NCI-H128 (cell line): ENCODE data around the gene CCNT2.
A peak's percentile ranks its signal among the peaks of the same experiment; 100 is the strongest.
"Not testable (repeated sequence)": the region's sequence is repeated elsewhere in the genome, so short reads cannot be mapped to it uniquely, and the experiment has no call there.

Experiments used
- DNase-seq: peaks from one replicate; lab custom pipeline; 2025; ENCODE audit not compliant: unreplicated experiment; lab: John Stamatoyannopoulos, UW

Gene CCNT2

DNA sequence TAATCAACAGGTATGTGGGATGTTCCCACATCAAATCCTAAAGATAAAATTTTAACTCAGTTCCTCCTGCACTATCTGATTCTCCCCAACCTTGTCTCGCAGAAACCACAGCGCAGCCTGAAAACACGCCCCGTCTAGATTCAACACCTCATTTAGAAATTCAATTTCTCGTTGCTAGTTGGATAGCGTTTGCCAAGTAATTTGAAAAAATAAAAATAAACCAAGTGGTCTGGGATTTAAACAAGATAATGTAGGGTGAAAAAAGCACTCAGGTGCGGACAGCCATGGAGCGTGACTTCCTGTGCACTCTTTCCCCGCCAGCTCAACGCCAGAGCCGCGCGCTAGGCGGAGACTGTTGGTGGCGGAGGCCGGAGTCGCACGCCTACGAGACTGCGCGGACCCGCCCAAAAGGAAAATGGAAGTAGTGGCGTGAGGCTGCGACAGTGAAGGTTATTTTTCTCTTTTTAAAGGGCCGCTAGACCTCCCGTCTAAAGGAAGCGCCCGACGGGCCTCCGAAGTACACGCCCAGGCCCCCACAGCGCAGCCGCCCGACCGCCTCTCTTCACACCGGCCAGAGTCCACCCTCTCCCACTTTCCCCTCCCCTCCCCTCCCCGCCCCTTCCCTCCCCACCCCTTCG is 615 bp upstream of the CCNT2 start:
- DNase-seq, result peak; percentile 74

DNA sequence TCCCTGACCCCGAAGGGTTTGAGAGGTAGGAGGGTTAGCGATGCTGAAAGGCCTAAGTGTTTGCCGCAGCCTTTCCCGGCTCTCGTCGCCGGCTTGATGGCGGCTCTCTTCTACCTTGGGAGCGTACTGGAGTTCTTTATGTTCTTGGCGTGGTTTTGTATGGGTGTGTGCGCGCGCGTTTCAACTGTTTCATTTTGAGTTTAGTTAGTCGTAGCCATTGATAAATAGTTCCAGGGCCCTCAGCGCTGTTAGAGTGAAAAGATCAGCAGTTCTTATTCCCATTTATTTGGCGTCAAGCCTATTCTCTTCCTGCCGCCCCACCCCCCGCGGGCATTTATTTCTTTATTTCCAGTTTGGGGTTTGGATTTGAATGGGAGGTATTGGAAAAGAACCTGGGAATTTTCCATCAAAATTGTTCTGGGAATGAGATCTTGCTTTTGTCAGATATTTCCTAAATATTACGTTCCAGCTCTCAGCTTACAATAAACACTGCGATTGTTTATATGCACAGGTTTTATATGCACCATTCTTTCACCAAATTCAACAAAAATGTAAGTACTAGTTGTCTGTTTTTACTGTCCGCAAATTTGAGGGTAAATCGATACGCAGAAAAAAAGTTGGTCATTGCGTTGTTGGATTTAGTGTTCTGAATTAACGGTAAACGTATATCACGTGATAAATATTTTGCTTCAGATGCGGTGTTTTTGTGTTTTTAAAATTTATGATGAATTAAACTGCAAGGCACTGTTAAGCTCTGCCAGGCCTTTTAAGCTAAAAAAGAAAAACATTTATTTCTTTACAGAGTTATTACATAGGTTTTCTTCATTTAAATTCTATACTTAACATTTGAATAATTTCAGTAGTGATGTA is 954 bp downstream of the CCNT2 start:
- no peak for DNase-seq

DNA sequence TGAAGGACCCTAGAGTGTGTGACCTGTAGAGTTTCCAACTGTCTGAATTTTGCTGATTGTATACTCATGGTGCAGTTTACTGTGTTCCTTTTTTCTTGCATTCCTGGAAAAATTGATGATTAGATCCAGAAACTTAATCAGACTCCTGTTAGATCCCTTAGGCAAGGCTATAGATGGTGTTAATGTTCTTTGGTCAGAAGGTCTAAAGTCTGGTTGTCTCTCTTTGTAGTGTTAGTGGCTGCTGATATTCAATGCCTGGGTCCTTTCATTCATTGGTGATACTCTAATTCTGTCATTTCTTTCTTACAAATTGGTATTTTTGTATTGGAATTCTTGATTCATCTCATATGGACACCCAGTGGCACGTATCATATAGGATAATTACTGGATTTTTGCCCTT is 6.3 kb downstream of the CCNT2 start:
- no peak for DNase-seq

DNA sequence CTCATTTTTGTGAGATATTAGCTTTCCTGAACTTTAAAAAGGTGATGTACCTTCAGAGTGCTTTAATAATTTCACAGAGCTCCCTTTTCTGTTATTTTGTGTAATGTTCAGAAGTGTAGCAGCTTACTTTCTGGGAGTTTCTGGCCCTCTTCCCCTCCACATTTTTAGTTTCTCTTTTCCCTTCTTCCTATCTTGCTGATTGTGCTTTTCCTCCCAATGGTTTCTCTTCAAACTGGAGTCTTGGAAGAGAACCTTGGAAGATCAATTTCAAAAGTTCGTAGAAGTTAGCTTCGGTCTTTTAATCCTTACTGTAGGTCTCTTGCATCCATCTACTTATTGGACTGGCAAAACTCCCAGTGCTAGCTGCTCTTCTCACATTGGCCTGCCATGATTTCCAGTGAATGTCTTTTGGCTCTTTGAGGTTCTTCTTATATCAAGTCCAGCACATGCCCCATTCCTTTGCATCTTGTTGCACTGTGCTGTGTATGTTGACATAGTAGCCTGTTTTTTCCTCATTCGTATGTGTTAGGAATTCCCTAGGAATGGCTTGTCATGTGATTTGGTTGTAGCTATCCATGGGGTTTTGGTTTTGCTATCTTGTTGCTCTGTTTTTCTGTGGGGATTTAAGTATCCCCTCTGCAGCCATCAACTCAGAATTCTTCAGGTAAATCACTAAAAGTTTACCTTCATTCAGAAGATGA is 7.8 kb downstream of the CCNT2 start:
- no peak for DNase-seq

DNA sequence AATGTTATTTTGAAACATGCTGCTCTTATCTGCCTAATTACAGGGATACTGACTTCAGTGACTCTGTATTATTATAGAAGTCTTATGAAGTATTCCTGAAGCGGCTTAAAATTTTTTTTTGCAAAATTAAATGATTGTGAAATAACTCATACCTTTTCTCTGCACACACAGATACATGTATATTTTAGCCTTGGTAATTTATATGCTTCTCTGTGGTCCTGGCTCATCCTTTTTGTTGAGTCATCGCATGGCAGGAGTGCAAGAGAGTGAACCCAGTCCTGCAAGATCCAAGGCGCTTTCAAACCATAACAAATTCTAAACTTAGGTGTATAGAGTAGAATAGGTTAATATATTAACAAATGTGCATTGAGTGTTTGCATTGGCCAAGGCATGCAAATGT is 8.6 kb downstream of the CCNT2 start:
- DNase-seq, result no peak

DNA sequence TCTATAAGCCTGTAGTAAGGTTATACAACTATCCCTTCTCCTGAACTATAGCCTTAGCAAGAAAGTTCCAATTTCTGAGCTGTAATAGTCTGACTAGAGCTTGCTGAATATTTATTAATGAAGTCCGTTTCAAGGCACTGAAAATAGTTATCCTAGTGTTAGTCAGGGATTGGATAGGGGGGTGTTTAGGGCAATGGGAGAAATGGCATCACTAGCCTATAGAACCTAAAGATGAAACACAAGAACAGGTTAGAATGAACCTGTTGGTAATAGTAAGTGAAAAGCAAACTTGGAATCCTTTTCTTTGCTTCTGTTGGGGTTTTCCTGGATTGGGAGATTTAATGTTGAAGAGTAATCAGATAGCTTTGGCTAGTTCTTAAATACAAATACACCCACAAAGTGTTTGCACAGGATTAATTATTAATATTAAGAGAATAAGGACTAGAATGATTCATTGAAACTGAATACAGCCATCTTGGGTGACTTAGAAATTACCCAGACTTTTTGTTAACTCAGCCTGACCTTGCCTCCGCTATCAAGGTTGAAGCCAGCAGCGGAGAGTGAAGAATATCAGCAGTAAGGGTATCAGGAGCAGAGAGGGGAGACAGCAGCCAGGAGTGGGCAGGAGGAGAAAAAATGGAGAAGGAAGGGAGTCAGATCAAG is 14.4 kb downstream of the CCNT2 start:
- DNase-seq, result no peak

DNA sequence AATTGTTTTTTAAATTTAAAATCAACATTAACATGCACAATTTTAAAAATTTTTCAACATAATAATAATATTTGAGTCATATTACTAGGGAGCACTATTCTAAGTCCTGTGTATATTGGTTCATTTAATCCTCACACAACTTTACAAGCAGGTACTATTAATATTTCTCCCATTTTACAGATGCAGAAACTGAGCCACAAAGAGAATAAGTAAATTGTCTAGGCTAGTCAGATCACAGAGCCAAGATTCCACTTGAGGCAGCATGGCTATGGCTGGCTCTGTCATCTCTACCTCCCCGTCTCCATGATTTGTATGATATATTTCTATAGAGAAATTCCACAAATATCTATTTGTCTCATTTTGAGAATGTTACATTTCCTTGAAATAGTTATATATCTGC is 15.1 kb downstream of the CCNT2 start:
- no peak for DNase-seq

DNA sequence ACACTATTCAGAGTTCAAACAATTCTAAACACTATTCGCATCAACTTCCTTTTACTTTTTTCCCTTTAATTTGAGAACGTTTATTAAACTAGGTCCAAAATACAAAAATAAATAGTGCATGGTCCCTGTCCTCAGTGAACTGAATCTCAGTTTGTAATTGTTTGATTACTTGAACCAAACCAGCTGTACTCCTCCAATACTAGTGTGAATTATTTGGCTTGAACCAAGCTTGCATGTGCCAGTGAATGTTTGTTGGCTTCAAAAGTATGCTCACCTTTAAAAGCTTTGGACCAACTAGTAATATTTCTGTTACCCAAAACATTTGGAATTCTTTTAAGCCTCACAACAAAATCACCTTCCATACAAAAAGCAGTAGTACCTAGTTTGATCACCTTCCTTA is 15.5 kb downstream of the CCNT2 start:
- no peak for DNase-seq

DNA sequence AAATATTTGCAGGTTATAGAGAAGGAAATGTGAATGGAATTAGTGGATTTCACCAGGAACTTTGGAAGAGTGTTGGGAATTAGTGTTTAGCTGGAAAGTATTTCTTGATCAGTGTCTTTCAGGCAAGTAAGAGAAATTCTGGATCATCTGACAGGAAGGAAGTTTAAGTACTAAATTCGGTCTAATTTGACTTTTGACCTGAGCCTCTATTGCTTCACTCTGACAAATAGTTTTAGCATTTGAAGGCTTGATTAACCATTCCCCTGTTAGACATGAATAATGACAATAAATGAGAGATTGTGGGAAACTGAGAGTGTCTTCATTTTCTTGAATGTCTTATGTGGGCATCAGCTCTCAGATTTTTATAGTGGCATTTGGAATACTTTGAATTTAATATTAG is 16.0 kb downstream of the CCNT2 start:
- DNase-seq, result no peak

DNA sequence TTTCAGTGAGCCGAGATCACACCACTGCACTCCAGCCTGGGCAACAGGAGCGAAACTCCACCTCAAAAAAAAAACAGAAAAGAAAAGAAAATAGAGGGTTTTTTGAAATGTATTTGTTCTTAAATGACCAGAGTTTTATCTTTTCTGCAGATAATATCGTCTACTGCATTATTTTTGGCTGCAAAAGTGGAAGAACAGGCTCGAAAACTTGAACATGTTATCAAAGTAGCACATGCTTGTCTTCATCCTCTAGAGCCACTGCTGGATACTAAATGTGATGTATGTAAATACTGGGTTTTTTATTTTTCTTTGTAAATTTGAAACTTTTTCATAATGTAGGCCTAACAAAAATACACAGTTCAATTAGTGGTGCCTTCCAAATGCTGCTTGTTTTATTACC is 18.1 kb downstream of the CCNT2 start:
- DNase-seq, result no peak

DNA sequence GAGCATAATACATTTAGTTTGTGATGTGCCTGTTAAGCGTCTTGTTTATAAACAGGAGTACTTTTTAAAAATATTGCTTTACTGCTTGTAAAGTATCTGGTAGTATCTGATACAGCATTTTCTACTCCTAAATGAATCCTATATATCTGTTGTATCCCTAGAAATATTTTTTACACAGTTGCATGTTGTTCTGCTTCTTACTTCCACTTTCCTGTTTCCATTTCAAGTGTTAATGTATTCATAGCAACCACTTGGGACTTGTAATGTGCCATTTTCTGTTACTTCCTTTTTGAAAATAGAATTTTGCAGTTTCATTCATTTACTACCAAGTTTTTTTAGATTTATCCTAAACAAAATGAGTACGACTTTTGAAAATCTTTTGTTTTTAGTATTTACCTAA is 24.9 kb downstream of the CCNT2 start:
- no peak for DNase-seq

DNA sequence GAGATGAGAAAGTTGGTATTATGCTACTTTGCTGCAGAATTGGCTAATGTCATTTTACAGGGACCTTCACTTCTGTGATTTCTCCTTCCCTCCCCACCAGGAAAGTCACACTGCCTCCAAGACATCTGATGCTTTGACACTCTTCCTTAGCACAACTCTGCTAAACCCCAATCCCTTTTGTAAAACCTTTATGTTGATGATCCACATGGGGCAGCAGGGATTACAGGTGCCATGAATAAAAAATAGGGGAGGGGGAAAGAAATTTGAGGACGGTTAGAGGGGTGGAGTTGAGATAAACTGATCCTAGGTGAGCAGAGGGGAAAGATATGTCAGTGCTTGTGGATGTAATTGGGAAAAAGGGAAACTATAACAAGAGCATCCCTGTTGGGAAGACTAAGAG is 26.4 kb downstream of the CCNT2 start:
- no peak for DNase-seq

DNA sequence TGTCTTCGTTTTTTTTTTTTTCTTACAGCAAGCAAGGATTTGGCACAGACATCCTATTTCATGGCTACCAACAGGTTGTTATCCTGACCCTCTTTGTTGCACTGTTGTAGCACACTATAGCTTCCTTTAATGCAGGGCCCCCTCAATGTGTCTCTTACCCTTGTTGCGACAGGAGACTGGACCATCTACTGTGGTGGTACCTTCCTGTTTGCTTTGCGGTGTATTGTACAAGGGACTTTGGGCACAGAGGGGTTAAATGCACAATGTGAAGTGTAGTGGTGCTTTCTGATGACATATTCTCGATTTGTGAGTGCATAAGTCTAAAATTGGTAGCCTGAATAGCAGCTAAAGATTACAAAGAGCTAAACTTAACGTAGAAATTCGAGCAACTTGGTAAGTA is 27.5 kb downstream of the CCNT2 start:
- no peak for DNase-seq

DNA sequence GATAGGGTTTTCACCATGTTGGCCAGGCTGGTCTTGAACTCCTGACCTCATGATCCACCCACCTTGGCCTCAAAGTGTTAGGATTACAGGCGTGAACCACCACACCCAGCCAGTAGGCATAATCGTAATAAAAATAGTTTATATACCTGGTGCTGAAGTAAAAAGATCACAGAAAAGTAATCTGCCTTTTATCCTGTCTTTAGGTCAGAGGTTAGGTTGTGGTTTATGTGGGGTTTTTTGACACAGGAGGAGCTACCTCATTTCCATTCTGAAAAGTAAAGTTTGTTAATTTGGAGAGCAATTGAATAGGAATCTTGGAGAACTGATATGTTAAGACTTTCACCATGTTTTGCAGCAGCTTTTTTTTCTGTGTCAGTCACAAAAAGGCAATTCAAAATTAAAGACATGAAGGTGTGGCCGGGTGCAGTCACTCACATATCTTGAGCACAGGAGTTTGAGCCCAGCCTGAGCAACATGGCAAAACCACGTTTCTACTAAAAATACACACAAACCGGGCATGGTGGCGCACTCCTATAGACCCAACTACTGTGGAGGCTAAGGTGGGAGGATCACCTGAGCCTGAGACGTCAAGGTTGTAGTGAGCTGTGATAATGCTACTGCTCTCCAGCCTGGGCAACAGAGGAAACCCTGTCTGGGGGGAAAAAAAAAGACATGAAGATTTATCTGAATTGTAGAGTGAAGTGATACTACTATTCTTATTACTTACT is 31.5 kb downstream of the CCNT2 start:
- DNase-seq, result no peak

DNA sequence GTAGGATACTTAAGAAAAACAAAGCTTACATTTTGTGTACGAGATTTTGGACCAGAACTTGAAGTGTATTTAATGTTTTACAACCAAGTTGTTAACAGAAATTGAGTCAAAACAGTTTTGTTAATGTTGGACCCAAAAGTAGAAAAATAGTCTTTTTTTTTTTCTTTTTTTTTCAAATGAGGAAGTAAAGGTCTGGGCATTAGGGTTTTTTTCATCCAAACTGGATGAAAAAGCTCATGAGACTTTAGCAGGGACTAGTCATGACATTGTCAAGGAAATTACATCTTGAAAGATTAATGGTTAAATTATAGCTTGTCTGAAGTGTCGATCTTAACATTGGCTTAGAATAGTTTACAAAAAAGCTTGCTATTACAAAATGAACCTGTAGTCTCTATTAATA is 32.3 kb downstream of the CCNT2 start:
- DNase-seq, result no peak

DNA sequence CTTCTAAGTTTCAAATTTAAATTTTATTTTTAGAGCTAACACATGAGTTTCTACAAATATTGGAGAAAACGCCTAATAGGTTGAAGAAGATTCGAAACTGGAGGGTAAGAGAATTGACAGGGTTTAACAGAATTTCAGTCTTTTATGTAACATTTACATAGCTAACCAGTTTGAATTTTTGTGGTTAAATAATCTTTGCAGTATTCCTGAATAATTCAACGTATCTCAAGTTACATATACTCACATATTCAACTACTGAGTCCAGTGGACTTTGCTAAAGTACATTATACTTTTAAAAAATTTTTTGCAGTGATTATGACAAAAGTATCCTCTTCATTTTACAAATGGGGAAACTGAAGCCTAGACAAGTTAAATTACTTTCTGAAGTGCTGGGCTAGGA is 34.0 kb downstream of the CCNT2 start:
- DNase-seq, result no peak

DNA sequence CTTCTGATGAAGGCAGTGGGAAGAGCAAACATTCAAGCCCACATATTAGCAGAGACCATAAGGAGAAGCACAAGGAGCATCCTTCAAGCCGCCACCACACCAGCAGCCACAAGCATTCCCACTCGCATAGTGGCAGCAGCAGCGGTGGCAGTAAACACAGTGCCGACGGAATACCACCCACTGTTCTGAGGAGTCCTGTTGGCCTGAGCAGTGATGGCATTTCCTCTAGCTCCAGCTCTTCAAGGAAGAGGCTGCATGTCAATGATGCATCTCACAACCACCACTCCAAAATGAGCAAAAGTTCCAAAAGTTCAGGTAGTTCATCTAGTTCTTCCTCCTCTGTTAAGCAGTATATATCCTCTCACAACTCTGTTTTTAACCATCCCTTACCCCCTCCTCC is 35.4 kb downstream of the CCNT2 start:
- no peak for DNase-seq

DNA sequence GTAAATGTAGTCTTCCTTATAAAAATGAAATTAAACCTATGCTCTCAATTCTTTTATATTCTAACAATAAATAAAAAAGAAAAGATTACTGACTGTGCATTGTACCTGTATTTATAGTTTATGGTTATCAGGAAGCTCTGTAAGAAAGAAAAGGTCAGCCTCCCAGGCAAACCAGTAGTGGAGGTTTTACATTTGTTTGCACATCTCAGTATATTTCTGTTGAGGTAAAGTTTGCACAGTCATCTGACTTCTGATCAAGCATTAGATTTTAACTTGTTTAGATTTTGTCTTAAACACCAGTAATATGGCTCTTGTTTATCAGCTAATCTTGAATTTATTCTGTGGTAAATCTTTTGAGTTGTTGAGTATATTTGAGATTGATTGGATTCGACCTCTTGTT is 37.1 kb downstream of the CCNT2 start:
- no peak for DNase-seq

DNA sequence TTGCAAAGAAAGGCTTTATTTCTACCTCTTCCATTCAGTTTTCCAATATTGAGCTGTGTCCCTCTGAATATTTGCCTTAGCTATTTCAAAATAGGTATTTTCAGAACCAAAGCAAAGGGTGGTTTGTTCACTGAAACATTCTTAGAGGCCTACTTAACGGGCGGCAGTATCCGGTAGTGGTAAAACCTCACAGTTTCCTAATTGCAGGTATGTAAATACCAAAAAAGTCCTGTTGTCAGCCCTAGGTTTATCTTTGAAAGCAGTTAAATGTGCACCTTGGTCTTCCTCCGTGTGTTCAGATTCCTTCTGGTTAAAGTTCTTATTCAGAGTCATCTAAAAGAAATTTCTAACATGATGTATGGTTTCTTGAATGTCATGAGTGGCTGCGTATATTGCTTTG is 38.9 kb downstream of the CCNT2 start:
- DNase-seq, result no peak

DNA sequence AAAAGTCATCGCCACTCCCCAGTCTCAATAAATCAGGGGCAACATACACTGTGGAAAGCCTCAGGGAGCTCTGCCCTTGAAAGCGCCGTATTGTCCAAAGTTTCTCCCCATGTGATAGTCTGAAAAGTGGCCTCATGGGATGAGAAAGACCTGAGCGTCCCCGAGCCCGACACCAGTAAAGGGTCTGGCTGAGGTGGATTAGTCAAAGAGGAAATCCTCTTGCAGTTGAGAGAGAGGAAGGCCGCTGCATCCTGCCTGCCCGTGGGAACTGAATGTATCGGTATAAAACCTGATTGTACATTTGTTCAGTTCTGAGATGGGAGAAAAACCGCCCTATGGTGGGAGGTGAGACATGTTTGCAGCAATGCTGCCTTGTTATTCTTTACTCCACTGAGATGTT is 48.5 kb downstream of the CCNT2 start:
- not testable (repeated sequence) for DNase-seq
